Stimulated activated CD4-positive, alpha-beta T cell treated with anti-CD3 and anti-CD28 coated beads, TNF-alpha, amount 100 ng/mL, for 1 hour (primary cell): ENCODE measurements around the gene CNTNAP5.

Experiments used
- DNase-seq, 3 donors: peaks; one replicate each; pipeline ENCODE4 v3.0.0-alpha.2; 2020; ENCODE audit warnings: low read depth in 3 of 3, low spot score in 1 of 3

The CNTNAP5 gene

DNA sequence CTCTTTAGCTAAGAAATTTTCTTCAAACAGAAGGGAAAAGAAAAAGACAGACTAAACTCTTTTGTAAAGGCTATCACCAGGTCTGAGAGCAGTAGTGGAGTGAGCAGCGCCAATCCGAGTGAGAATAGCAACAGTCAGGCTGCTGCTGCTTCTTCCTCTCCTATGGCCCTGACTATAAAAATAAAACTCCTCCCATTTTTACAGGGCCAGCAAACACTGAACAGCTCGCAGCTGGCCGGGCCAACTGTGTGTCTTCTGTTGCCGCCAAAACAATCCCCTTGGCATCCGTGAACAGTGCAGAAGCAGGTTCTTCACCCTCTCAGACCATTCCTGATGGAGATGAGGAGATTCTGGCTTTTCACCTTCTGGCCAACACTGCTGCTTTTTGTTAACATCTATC, 124.5 kb downstream of the CNTNAP5 start:
- no peak for DNase-seq

DNA sequence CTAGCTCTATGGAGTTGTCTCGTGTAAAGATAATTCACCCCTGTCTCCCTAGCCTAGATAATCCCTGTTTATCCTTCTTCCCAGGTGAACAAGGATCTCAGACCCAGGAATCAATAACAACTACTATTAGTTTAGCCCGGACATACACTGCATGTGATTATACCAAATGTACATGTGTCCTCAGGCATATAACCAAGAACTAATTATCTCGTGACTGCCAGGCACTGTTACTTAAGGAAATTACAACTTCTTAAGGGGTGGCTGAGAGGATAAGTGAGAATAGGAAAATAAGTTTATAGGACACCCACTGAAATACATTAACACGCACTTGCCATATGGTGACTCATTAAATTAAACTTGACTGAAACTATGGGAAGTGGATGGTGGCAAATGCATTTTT, 126.6 kb downstream of the CNTNAP5 start:
- no peak for DNase-seq

DNA sequence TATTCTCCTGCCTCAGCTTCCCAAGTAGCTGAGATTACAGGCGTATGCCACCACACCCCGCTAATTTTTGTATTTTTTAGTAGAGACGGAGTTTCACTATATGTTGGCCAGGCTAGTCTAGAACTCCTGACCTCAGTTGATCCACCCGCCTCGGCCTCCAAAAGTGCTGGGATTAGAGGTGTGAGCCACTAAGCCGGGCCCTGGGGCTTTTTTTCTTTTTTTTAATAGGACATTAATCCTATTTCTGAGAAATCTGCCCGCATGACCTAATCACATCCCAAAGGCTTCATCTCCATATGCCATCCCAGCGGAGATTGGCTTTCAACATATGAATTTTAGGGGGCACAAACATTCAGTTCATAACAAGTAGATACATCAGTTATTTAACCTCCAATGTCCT, 128.6 kb downstream of the CNTNAP5 start:
- no peak for DNase-seq

DNA sequence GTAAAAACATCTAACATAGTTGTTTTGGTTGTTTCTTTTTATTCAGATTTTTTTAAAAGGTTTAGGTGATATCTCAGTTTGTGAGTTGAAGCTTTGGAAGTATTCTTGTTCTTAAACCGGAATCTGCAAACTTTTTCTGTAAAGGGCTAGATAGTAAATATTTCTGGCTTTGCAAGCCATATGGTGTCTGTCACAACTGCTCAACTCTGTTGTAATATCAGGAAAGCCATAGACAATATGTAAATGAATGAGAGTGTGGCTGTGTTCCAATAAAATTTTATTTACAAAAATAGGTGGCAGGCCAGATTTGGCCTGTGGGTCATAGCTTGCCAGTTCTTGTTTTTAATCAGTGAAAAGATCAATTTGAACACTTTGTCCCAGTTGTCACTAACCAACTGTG, 134.1 kb downstream of the CNTNAP5 start:
- DNase-seq = no peak

DNA sequence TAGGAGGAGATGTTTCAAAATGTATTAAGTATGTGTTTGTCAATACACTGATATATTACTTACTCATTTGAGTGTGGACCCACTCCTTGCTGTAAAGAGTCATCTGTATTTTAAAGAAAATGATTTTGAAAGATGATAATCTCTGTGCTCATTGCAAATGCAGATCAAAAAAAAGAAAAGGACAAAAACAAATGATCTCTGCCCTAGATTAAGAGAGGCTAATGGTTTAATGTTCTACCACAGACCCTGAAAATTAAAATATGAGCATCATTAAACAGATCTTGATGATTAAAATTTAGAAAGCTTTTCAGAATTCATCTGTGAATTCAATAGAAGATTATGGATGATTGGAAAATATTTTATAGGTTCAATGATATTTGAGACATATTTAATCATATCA, 136.5 kb downstream of the CNTNAP5 start:
- no peak for DNase-seq

DNA sequence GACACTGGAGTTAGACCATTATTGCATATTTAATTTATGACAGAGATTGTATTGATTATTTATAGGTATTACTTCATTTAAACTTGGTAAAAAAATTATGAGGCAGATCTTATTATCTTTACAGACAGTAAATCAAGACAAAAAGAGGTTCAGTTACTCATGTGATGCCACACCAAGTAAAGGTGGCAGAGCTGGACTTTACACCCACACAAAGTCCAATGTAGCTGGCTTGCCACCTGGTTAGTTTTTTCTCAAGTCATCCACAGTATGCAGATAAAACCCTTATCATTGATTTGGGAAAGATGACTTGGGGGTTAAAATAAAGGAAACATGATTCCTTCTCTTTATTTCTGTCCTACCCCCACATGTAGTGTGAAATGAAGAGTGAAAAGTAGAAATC, 137.2 kb downstream of the CNTNAP5 start:
- DNase-seq = no peak

DNA sequence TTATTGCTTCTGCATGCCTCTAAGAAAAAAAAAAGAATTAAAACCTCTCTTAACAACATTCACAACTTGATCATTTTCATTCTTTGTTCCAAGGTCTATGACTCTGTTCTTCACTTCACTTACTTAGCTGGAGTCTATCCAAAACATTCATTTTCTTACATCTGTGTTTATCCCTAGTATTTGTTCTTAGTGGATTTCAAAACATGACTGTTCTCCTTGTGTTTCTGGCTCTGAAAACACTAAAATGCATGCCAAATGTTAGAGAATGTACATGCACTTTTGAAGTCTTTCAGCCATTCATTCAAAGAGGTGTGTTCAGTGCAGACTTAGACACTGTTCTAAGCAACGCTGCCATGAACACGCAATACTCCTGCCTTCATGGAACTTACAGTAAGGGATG, 138.8 kb downstream of the CNTNAP5 start:
- no peak for DNase-seq

DNA sequence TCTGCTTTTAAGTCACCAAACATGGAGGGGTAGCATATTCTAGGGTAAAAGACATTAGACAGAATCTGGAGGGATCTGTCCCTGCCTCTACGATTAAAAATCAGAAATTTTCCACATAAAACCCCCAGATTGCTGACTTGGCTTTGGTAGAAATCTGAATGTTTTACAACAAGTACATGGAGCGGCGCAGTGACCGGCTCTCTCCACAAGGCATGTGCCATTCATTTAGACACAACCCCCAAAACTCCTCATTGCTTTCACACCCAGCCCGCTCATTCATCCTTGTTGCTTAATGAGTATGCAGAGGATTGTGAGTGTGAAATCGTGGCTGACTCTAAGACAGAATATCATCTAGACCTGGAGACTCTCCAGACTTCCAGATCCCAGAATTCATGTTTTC, 140.6 kb downstream of the CNTNAP5 start:
- no peak for DNase-seq

DNA sequence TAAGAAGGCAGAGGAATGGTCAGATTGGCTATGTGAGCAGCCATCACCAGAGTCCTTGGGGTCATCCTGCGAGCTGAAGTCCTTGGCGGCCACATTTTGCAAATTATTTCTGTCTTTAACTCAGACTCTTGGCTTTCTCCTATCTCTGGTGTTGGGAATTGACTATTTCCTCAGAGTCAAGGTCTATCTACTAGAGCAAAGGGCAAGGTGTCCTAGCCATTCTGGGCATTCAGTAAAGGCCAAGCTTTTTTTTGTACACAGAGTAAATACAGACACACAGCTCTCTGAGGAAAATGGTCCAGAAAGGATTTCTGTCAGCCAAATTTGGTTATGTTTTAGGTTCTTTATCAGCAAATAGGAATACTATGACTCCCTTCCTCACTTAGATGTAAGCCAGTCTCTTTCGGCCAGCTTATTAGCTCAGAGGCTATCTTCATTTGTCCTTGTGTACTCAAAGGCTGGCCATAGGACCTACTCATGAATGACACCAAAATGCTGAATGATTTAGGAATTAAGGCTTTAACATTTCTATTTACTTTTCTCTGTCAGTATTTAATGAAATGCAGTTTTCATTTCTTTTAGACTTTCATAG, 146.5 kb downstream of the CNTNAP5 start:
- DNase-seq = no peak

DNA sequence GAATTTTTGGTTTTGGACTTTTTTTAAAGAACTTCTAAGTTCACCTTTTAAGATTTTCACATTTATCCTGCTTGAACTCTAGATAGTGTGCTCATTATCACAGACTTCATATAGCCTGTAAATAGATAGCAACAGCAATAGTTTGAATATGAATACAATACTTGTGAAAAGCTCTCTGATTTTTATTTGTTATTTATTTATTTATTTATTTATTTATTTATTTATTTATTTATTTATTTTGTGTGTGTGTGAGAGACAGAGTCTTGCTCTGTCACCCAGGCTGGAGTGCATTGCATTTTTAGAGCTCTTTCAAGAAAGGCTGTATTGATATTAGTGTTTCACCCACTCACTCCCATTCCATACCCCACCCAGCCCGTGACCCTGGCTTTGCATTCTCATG, 153.6 kb downstream of the CNTNAP5 start:
- no peak for DNase-seq

DNA sequence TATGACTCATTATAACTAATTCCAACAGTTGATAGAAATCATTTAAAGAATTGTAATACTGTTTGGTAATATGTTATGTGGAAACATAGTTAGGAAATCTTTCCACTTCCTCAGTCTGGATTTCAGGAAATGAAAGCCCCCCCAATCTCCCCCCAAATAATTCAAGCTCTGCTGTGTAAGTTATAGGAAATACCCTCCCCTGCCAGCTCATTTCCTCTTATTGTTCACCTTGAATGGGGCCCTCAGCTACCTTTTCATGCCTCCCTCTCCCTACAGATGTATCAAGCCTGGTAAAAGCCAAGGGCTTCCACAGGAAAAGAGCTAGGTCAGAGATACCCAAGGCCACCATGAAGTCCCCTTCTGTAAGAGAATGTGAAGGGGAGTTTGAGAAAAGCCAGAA, 155.5 kb downstream of the CNTNAP5 start:
- no peak for DNase-seq

DNA sequence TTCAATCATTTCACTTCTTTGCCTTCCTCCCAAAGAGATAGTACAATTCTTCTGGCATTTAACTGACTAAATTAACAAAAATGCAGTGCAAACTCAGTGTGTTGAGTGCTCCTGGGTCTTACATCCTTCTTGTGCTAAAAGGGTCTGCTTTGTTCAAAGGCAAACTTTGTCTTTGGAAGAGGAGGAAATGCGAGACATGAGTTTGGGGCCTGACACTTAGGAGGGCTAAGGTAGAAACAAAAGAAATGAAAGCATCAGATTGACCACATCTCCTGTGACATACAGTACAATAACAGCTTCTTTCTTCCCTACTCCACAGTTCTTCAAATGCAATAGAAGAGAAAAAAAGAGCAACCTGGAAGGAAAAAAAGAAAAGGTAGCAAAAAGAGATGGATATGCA, 161.7 kb downstream of the CNTNAP5 start:
- no peak for DNase-seq

DNA sequence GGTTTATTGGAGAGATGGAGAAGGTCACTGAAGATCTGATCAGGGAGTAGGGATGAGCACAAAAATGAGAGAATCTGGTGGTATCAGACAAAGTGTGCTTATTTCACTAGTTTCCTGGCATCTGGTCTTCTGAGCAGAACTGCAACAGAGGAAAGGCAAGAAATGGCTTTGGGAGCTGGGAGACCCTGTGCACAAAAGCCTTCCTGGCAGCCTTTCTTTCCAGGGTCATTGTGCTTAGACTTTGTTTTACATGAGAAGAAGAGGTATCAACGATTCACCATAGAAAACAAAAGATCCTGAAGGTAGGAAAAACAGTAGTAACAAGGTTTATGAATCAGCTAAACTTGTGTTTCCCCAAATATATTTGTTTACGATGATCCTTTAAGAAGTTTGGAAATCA, 162.9 kb downstream of the CNTNAP5 start:
- no peak for DNase-seq

DNA sequence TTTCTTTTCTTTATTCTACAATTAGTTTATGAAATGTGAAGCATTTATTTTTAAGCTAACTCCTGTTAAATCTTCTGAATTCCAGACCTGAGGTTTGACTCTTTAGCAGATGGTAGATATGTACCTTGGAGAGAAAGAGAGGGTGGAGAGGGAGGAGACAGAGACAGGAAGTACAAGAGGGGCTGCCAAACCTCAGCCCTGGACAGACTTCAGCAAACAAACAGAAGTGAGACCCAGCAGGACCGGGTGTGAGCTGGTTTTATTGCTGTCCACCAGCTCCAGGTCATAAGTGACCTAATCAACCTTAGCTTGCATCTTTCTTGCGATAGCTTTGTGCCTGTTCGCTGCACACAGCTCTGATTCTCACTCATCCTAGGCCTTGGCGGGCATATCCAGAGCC, 168.6 kb downstream of the CNTNAP5 start:
- no peak for DNase-seq

DNA sequence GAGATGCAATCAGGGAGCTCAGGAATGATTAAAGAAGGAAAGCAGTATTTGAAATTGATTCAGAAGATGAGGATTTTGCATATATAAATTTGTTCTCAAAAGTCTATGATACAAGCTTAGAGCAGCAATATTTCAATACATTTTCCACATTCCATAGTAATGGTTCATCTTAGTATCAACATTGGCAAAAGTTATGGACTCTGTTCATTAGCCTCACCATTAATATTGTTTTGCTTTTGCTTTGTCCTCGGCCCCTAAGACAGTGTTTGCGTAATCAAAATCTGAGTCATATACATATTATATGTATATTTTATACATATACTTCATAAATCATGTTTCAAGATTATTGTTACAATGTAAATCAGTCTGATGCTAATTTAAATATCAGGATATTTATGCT, 176.6 kb downstream of the CNTNAP5 start:
- no peak for DNase-seq

DNA sequence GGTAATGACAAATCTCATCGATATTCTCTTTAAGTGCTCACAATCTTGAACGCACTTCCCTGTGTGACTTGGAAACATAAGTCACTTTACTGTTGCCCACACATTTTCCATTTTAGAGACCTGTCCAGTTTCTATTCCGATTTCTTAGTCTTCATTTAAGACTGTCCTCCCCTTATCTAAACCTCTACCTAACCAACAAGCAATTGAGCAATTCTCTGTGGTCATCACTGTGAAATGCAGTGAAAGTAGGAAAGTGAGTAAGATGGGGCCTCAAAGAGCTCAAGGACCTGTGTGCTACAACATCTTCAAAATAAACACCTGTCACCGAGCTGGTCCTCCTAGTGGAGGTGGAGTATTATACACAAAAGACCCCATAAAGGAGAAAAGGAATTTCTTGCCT, 184.4 kb downstream of the CNTNAP5 start:
- no peak for DNase-seq

DNA sequence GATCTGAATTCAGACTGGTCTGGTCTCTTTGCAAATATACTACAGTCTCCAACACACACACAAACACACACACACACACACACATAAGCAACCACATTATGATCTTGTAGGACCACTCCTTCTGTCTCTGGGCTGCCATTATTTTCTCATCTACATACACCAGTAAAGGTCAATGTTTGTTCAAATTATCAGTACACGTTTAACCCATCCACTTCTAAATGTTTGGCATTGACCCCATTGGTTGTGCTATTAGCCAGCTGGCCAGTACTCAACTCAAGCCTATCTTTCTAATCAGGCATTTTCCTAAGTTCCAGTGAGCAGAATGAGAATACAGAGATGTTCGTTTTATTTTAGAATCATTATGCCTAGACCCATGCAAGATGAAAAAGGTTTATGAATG, 186.4 kb downstream of the CNTNAP5 start:
- no peak for DNase-seq

DNA sequence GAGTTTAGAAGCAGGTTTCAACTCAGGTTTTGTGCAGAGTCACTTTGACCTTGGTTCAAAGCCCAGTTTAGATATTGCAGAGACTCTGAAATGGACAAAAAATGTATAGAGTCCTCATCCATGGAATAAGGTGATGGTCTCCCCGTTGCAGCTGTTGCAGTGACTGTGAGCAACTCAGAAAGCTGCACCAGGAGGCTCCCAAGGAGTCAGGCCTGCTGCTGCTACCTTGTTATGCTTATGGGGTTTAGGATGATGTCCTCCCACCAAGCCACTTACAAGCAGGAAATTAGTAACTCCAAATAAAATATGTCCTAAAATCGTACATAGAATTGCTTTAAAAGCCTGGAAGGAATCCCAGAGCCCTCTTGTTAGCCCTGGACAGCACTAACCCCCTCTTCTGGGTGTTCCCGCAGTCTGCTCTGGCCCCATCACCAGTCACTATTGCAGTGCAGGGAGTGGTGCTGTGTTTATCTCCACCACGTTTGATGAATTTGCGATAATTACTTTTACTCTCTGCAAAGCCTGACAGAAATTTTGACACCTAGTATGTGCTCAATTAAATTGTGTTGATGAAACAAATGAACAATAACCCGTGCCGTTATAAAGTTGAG, 189.0 kb downstream of the CNTNAP5 start:
- DNase-seq = no peak

DNA sequence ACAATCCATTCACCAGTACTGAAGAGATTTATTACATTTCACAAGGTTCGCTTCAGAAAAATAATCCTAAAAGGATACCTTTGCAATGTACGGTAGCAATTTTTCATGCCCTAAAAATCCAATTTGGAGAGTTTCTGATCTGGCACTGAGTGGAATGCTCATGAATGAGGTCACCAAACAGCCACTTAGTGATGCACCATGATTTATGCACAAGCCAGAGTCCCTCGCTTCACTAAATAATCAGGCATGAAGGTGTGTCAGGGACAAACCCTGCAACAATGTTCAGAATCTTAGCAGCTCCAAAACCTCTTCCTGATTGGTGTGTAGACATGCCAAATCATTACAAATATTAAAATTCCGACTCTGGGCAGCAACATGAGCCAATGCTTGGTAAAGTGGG, 221.1 kb downstream of the CNTNAP5 start:
- DNase-seq = no peak

DNA sequence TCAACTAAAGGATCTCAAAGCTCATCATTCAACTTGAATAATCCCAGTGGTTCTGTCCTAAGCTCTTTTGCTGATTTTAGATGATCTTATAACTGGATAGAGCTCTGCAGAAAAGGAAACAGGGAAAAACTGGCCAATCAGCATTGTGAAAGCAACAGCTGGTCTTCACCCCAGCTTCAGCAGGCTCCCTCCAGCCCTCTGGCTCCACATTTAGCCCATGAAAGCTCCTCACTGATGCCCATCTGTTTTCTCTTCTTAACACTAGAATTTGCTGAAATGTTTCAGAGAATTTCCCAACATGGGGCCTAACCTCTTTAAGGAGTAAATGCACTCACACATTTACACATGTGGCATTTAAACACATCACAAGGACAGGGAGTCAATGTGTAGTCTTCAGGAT, 223.3 kb downstream of the CNTNAP5 start:
- DNase-seq = no peak

DNA sequence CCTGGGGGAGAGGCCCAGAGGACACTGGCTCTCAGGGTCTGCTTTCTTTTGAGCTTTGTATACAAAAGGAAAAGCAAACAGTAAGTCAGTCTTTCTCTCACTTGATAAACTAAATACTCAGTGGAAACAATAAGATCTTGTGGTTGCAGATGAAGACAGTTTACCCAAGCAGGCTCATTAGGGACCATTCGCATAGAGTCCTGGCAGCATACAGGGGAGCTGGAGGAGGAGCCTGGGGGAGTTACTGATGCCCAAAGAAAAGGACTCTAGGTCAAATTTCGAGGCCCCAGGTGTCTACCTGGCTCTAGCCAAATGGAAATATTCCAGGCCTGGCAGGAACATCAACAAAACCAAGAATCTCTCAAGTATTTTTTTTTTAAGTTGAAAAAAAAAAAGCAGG, 225.3 kb downstream of the CNTNAP5 start:
- no peak for DNase-seq

DNA sequence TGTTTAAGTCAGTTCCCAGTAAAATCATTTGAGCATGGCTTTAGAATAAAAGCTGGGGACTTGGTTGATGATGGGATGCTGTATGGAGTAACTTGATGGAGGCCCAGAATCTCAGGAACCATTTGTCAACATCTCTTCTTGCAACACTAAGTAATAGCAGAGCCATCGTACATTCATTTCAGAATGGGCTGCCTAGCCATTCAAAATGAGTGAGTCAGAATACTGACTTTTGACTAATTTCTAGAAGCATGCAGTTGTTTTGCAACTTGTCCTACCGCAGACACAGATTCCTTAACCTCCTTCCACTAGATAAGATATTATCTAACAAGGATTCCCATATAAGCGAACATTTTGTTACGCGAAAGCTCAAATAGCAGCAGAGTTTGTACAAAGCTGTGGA, 229.5 kb downstream of the CNTNAP5 start:
- no peak for DNase-seq

DNA sequence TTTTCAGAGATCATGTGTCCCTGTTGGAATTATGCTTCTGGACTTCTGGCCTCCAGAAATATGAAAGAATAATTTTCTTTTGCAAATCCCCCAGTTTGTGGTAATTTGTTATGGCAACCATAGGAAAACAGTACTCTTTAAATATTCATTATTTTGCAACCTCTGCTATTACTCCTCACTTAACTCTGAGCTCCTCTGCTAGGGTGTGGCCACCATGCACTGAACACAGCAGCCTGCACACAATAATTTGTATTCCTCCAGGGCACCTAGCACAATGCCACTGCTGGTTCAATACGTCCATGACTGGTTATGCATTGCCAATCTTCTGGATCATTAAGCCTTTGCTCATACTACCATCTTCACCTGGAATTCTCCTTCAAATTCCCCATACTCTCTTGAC, 232.0 kb downstream of the CNTNAP5 start:
- DNase-seq = no peak
